HG03521 (cell line): Measurements from ENCODE around the gene ENTREP3.
"Not testable (repeated sequence)": the region's sequence is repeated elsewhere in the genome, so short reads cannot be mapped to it uniquely, and the experiment has no call there.

Experiments
- ATAC-seq: cut with Tn5 transposase; IDR thresholded peaks from one replicate; pipeline ENCODE4 v1.9.1; 2021; ENCODE audit warnings: mild to moderate bottlenecking, moderate library complexity; ENCODE audit not compliant: unreplicated experiment

ENTREP3 gene

DNA sequence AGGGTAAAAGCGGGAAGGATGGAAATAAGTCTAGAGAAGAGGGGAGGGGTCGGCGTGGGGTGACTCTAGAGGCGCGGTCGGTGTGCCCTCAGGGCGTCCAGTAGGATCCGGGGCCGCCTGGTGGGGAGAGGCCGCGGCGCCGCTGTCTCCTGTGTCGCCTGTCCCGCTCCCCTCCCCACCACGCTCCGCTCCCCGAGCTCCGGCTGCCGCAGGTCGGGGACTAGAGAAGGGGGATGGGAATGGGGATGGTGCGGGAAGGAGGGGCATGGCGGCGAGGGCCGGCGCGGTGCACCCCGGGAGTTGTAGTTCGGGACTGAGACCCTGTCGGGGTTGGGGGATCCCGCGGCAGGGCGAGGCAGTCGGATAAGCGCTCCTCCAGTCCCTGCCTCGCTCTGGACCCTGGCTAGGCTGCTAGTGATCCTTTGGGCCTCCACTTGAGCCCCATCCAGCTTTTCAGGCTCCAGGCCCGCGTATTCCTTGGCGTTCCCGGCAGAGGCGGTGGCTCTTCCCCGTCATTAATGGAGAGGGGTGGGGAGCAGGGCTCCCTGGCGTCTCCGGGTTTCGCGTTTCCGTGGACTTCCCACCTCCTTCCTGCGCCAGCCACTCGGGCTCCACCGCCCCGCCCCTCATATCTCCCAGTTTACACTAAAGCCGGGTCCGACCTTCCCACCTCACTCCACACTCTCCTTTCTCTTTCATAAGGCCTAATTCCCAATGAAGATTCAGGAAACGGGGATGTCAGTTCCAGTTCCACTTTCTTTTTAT, at the start of gene ENTREP3:
Gene ENTREP3 (minus strand): TSS at position 241 of the 765 bp plus-strand sequence. CDS start 606 bp downstream, outside the sequence.
- ATAC-seq, result peak; percentile 66

GRCh38 chr1:155304558-155305063, 49.3 kb upstream of the ENTREP3 start:
- no peak for ATAC-seq

GRCh38 chr1:155301342-155301841, 46.1 kb upstream of the ENTREP3 start, which contains the start of gene PKLR:
PKLR (minus strand) TSS chr1:155301438; CDS start chr1:155301395, 43 bp downstream.
- no peak for ATAC-seq

DNA sequence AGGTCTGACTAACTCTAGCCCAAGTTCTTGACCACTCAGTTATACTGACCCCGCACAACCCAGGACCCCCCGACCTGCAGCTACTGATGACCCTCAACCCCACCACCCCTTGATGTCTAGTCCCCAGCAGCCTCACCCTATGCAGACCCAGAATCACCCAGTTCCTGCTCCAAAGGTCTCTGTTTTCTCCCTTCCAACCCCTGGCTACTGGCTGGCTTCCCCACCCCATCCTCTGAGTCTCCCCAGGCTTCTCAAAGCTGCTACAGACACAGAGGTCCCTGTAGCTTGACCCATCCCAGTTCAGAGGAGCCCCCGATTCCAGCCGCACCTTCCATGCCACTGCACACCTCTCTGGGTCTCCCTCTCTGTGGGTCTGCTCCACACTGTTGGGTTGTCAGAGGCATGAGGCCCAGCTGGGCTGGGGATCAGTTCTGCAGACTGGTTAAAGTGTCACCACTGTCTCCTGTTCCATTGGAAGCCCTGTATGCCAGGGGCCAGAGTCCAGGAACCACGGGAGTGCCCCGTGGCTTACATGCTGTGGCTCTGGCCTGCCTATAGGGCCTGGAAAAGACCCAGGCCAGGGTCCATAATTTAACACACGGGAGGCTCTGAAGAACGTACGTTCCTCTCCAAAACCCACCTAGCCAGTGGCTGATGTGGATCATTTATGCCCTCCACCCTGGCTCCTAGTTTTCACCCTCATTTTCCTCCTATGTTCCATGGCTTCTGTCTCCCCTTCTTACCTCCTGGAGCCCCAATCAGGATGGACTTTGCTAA, 45.5 kb upstream of the ENTREP3 start:
- no peak for ATAC-seq

DNA sequence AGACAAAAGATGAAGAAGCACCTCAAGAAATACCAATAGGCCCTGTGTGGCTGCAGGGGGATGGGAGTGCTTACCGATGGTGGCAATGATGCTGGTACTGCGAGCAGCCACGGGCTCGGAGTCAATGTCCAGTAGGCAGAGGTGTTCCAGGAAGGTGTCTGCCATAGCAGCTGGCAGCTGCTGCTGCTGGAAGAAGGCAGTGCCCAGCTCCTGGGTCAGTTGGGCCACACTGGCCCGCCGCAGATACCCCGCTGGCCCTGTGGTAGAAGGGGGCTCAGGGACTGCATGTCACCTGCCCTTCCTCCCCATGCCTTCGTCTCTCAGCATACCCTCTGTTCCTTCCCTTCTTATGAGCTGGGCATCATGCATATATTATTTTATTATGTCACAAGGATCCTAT, 44.7 kb upstream of the ENTREP3 start:
- no peak for ATAC-seq

GRCh38 chr1:155297384-155297783, 42.1 kb upstream of the ENTREP3 start:
- ATAC-seq, result no peak

GRCh38 chr1:155296661-155297060, 41.4 kb upstream of the ENTREP3 start:
- ATAC-seq, result no peak

DNA sequence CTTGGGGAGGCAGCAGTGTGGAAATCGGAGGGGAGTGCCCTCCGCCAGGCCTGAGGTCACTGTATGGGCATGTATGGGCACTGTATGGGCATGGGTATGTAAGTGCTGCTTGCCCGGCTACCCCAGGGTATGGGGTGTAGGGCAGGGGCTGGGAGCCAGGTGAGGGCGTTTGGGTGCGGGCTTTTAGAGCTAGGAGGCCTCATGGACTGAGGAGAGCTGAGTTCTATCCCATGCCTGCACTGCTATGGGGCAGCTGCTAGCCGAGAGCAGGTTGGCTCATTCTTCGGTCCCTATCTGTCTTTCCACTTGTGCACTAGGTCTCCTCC, 40.6 kb upstream of the ENTREP3 start:
- no peak for ATAC-seq

DNA sequence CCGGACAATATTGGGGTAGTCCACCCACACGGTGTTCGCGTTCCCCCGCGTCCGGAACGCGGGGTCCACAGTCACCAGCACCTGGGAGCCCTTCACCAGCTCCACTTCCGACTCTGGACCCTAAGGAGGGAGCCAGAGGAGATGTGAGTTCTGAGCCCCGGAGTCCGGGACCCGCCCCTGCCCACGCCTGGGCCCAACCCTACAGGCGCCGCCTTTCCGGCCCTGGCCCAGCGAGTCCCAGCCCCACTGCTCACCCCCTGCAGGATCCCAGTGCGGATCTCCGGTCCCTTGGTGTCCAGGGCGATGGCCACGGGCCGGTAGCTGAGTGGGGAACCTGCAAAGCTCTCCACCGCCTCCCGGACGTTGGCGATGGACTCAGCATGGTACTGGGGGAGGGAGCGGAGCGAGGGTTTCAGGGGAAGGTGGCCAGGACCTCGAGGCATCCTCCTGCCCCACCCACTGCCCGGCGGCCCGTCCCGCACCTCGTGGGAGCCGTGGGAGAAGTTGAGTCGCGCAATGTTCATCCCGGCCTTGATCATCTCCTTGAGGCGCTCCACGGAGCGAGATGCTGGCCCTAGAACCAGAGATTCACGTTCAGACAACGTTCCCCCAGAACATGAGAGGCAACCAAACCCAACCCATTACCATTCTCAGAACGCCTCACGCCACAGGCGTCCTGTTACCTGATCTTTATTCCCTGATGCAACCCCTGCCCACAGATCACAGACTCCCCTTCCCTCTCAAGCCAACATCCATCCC, 40.1 kb upstream of the ENTREP3 start:
- ATAC-seq, result no peak

DNA sequence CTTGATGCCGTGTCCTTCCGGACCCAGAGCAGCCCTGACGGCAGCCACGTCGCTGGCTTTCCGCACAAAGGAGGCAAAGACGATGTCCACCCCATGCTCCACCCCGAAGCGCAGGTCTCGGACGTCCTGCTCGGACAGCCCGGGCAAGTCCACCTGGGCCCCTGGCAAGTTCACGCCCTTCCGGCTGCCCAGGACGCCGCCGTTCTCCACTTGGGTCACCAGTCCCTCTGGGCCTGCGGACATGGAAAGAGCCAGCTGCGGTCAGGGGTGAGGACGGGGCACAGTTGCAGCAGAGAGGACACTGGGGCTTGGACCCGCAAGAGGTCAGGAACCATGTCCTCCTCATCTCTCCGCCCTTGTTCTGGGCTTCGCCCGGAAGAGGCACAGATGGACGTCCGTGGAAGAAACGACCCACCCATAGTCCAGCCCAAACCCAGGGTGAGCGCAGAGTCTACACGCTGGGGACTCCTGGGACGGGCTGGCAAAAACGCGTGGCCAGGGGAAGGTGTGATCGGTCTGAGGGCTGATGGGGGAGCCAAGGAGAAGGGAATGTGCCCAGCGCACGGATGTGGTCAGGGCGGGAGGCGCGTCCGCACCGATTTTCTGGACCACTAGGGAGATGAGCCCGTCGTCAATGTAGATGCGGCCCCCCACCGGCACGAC, 39.4 kb upstream of the ENTREP3 start:
- ATAC-seq, result no peak

DNA sequence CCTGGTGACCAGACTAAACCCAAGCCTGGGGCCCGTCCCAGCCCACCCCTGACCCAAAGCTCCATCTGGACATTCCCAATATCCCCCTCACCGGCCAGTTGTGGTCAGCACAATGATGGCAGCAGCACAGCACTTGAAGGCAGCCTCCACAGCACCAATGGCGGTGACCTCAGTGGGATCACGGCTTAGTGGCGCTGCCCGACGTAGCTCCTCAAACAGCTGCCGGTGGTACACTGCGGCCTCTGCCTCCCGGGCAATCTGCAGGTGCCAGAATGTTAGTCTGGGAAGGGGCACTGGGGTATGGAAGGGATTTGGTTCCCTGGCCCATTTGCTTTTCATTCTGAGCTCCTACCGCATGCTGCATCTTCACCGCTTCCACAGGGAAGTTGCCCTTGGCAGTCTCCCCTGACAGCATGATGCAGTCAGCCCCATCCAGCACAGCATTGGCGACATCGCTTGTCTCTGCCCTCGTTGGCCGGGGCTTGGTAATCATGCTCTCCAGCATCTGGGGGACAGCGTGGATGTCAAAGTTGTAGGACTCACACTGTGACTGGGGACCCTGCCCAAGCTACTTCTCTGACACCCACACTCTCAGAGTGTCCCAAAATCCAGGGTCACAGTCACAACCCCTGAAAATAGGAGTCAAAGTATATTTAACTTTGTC, 37.9 kb upstream of the ENTREP3 start:
- ATAC-seq, result no peak

DNA sequence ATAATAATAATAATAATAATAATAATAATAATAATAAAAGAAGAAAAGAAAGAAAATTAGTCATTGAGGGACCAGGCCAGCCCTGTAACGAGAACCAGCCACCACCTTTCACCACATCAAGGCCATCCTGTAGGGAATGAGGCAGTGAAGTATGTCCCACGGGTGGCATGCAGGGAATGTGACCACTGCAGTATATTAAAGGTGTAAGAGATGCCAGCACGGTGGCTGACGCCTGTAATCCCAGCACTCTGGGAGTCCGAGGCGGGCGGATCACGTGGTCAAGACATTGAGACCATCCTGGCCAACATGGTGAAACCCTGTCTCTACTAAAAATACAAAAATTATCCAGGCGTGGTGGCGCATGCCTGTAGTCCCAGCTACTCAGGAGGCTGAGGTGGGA, 35.7 kb upstream of the ENTREP3 start:
- ATAC-seq, result not testable (repeated sequence)

DNA sequence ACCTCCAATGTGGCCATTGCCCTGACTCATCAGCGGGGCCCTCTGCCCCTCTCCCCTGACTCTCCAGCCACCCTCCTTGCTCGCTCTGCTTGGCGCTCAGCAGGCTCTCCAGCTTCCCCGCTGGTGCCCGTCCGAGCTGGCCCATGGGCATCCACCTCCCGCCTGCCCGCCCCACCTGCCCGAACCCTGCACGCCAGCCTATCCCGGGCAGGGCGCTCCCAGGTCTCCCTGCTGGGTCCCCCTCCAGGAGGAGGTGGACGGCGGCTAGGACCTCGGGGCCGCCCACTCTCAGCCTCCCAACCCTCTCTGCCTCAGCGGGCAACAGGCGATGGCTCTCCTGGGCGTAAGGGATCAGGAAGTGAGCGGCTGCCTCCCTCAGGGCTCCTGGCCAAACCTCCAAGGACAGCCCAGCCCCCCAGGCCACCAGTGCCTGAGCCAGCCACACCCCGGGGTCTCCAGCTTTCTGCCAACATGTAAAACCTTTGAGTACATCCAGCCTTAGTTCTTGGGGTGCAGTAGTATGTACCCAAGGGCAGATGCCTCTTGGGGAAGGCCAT, 32.8 kb upstream of the ENTREP3 start:
- ATAC-seq, result no peak

DNA sequence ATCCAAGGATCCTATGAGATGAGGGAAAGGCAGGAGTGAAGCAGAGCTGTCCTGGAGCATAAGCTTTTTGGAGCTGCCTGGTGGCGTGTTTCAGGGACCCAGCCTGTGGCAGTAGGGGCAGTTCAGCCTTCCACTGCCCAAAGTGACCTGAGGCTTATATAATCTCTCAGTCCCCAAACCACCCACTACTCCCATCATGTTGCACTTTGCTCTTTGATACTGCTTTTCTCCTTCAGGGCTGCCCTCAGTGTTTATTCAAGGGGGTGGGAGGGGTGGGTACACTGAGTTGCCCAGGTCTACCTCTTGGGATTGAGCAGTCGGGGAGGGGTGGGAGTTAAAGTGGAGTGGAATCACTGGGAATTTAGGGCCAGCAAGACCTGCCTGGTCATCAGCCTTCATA, 31.3 kb upstream of the ENTREP3 start:
- ATAC-seq, result no peak

- ATAC-seq, result no peak
These were observed 30.4 kb upstream of the ENTREP3 start for GRCh38 chr1:155285631-155286044.

GRCh38 chr1:155285063-155285462, 29.8 kb upstream of the ENTREP3 start:
- no peak for ATAC-seq

DNA sequence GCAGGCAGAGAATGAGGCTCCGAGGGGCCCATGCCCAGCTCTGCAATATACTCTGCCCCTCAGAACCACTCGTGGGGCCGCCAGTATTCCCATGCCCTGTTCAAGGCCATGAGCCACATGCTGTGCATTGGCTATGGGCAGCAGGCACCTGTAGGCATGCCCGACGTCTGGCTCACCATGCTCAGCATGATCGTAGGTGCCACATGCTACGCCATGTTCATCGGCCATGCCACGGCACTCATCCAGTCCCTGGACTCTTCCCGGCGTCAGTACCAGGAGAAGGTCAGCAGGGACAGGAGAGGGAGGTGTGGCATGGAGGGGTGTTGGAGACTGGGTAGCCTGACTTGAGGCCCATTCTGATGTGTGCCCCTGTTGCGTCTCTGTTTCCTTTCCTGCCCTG, 29.2 kb upstream of the ENTREP3 start:
- ATAC-seq, result no peak

DNA sequence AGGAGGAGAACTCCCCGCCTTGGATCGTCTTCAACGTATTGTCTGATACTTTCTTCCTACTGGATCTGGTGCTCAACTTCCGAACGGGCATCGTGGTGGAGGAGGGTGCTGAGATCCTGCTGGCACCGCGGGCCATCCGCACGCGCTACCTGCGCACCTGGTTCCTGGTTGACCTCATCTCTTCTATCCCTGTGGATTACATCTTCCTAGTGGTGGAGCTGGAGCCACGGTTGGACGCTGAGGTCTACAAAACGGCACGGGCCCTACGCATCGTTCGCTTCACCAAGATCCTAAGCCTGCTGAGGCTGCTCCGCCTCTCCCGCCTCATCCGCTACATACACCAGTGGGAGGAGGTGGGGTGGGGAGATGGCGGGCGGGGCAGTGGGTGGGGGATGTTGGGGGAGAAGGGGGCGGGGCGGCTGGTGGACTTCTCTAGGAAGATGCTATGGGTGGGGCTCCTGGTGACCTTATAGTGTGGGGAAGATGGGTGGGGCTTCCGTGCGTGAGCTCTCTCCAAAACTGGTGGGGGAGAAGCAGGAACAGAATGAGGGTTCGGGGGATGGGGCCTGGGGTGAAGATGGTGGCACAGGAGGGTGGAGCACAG, 27.3 kb upstream of the ENTREP3 start:
- no peak for ATAC-seq

DNA sequence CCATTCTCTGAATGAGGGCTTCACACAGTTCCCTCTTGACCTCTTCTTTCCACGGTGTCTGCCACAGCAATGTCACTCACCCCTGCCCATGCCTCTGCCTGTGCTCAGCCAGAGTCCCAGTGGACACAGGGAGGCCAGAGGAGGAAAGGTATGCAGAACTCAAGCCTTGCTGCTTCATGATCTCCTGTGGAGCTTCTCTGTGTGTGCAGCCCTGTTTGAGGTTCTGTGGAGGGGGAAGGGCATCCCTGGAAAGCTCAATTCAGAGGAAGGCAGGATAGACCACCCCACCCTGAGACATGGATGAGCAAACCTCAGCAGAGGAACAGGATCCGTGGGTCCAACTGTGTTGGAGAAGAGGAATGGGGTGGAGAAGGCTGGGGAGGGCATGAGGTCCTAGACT, 24.0 kb upstream of the ENTREP3 start:
- ATAC-seq, result no peak
